Fibroblast of skin of back (primary cell): Measurements from ENCODE around the gene NRIP2.
A peak's percentile ranks its signal among the peaks of the same experiment; 100 is the strongest.

ENCODE experiments used
- DNase-seq: peaks from one replicate; pipeline ENCODE4 v3.0.0-alpha.2; 2013

Gene NRIP2

DNA sequence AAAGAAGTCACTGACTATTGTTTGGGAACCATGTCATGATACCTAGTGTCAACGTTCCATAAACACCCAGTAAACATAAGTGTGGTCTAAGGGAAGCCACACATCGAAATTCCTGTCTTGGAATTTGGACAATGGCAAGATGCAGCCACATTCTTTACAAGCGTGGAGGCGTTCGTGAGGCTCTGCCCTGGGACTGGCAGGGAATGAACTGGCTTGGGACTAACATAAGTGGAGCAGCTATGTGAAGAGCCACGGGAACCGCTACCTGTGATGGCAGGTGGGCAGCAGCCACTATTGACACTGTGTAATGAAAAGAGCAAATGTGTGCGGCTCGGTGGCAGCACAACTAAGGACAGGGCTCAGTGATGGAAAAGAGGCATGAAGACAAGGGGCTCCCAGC is 10.0 kb upstream of the NRIP2 start:
- peak; percentile 58 for DNase-seq

DNA sequence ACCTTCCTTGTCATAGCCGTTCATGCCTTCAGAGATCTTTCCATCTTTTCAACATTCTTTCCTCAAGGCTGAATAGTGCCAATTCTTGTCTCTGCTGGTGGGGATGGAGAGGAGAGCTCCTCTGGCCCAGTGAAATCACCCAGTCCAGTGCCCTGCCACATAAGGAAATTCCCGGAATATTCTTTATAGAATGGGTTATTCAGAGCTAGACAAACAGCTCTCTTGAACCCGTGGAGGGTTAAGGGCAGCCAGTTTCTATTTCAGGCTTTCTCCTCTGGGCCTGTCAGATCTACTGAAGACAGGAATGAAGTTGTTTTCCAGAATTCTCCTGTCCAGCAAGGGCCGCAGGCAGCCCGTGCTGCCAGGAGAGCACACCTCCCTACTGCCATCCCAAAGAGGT is 8.1 kb upstream of the NRIP2 start:
- DNase-seq = no peak

DNA sequence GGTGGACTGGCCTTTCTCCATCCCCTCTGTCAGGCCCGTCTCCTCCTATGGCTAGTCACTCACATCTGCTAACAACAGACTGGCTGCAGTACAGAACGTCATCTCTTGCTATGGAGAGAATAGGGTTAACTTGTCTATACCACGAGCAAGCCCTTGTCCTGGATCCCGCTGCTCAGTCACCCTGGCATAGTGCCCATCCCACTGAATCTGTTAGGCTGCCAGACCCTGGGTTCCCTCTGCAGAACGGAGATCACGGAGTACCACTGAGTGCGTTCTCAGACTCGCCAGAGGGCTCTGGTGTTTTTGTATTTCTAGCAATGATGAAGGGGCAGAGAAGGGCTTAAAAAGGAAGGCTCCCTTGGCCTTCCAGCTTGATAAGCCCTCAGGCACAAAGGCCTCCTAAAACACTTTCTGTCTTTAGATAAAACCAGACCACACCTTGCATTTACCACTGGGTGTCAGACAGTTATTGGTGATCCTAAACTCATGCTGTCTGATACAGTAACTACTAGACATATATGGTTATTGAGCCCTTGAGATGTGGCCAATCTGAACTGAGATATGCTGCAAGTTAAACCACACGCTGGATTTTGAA is 6.3 kb upstream of the NRIP2 start:
- DNase-seq = no peak

DNA sequence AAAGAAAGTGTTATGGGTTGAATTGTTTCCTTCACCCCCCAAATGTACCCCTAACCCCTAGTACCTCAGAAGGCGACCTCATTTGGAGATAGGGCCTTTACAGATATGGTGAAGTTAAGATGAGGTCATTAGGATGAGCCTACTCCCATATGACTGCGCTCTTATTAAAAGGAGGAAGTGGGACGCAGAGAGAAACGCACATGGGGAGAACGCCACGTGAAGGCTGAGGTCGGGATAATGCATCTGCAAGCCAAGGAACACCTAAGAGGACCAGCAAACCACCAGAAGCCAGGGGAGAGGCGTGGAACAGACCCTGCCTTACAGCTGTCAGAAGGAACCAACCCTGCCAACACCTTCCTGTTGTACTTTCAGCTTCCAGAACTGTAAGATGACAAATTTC is 1.7 kb upstream of the NRIP2 start:
- DNase-seq = no peak

DNA sequence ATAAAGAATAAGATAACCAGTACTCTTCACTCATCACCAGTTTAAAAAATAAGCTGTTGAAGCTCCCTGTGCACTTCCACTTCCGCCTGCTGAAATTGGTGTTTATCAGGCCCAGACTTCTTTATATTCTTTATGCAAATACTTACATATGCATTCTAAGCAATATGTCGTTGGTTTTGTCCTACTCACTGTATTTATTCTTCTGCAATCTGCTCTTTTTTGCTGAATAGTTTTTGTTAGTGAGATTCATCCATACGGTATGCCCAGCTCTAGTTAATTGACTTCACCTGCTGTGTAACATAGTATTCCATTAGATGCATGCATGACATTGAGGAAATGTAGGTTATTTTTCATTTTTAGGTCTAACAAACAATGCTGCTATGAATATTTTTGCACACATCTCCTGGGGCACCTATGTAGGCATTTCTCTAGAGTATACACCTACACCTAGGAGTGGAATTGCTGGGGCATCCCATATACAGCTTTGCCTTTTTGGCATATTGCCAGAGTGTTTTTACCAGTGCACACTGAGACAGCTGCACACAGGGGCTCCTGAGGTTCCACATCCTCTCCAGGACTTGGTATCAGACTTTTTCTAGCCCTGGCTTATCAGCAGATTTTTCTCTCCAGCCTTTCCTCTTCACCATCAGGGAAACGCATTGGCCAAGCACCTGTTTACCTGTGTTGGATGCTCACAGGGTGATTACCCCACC is 1.0 kb upstream of the NRIP2 start:
- DNase-seq = no peak

DNA sequence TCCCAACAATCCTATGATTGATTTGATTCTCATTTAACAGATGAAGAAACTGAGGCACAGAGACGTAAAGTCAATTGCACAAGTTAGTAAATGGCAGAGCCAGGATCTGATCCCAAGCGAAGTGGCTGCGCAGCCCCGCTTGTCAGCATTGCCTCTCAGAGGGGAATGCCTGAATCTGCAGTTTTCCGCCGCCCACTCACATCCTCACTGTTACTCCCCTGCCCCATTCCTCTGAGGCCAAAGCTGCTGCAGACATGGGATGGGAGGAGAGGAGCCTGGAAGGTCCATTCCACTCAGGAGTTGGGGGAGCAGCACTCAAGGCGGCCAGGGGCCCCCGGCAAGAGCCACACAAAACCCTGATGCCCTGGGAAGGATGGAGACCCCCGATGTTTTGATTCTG is 1.0 kb downstream of the NRIP2 start:
- DNase-seq = no peak

DNA sequence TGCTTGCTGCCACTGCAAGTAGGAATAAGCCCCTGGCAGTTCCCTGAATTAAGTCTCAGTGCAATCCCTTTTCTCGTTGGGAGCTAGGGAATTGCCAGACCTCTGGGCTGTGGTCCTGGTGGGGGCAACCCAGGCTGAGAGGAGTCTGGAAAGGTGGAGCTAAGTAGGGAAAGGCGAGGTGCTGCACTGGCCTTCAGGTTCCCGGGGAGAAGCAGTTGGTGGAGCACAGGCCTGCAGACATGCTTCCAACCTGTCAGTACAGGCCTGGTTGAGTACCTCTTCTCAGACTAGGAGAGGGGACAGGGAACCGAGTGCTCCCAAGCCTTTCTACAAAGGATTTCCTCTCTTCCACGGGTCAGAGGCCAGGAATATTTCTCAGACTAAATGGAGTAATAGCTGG is 1.5 kb downstream of the NRIP2 start:
- no peak for DNase-seq

DNA sequence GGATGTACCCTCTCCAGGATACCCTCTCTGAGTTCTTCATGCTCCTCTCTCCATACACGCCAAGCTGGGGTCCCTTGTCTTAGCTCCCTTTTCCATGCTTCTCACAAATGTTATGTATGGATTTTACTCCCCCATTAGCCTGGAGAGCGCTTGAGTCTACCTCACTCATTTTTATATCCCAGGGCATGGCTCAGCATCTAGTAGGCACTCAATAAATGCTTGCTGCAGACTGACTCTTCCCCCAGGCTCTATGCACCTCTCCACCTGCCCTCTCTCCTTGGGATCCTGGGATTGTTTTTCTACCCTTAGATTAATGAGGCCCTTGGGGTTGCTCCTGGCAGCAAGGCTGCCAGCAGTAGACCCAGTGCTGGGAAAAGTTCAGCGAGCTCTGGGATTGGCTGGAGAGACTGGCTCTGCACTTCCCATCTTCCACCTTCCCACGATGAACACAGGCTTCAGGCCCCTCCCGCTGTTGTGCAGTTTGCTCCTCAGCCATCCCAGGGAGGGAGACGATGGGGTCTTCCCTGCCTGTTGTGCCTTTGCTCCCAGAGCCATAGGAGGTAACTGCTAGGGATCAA is 2.2 kb downstream of the NRIP2 start:
- DNase-seq = no peak

DNA sequence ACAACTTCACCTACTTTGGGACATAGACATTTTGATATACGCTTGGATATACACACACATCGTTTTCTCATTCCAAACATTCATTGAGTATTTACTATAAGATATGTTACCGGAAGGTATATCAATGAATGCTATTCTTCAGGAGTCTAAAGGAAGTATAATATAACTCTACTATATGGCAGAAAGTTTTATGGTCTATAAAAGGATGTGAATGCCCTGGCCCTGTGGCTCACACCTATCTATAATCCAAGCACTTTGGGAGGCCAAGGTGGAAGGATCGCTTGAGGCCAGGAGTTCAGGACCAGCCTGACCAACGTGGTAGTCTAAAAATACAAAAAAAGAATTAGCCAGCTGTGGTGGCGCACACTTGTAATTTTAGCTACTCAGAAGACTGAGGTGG is 5.6 kb downstream of the NRIP2 start:
- DNase-seq = no peak

DNA sequence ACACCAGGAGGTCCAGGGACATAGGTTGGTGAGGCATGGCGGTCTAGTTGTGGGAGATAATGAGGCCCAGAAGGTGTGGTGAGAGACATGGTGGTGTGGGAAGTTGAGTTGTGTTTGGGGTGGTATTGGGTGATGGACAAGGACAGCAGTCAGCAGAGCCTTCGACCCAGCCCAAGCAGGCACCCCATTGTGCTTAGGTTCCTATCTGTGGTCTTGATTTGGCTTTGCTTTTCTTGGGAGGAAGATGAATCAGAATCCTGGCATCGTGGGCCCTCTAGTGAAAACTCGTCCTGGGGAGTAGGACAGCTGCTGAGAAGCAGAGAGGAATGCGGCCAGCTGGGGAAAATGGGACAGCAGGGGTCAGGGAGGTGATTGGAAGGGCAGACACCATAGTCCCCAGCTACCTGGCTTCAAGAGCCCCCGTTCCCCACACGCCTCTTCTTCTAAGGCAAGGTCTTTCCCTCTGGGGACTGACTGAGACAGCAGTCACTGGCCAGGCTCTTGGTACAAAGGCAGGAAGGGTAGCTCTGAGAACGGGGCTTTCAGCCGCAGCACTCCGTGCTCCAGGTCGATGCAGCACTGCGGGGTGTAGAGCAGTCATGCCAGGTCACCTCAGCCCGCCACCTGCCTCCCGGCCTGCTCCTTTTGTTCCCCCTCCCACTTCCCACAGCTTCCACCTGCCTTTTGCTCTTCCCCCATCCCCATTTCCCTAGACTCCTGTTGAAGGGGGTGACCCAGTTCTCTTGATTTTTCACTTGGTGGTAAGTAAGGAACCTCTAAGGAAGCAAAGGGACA is 7.9 kb downstream of the NRIP2 start:
- DNase-seq = no peak

DNA sequence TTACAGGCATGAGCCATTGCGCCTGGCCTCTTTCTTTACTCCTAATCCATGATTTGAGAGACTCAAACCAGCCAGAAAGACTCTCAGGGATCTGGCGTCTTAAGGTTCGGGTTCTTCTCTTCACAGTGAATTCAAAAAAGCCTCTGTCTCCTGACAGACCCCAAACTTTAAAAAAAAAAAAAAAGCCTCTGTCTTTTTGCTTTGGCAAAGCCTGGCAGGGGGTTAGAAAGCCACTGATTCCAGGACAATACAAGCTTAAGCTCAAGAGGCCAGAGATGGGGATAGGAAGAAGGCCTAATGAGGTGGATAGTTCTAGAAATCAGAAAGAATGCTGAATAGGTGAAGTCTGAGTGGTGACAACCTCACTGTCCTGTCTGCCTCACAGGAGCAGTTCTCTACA is 8.8 kb downstream of the NRIP2 start:
- no peak for DNase-seq

DNA sequence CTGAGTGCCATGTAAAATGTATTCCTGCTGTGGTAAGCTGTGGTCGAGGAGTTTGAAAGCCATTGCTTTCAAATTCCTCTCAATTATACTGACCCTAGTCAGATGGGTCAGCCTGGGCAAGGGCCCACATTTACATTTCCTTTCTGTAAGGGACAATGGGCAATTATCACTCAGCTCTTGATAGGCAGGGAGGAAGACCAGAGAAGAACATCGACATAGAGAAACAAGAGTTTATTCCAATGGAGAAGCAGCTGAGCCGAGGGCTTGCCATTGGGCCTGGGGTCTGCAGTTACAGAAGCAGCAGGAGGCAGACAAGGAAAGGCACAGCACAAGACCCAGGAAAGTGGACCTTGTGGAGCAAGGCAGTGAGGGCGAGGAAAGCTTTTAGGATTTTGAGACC is 9.7 kb downstream of the NRIP2 start:
- no peak for DNase-seq

DNA sequence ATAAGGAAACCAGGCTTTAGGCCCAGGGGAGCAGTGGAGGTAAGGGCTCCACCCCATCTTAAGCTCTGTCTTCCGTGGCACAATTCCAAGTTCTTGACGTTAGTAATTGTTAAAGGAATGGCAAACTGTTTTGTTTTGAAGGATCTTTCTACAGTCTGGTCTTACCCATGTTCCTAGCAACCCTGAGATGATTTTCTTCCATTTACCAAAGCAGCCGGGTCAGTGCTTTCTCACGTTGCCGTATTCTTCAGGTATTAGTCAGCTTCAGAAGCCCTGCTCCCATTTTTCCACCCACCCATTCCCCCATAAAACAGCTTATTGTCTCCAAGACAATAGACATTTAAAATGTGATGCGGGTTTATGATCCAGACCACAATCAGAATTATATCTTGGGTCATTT is 10.3 kb downstream of the NRIP2 start:
- no peak for DNase-seq

DNA sequence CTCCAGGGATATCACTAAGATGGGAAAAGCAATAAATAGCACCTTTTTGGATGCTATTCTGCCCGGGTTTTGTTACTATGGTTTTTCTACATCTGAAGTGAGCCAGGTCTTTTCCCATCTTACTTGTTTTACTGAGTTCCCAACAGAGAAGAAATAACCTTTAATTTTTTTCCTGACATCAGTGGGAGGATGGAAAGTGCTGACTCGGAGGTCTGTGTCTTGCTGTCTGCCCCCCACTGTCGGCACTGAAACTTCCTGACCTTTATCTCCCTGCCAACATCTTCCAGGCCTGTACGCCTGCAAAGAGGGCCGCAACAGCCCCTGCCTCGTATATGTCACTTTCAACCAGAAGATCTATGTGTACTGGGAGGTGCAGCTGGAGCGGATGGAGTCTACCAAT is 11.4 kb downstream of the NRIP2 start:
- no peak for DNase-seq

DNA sequence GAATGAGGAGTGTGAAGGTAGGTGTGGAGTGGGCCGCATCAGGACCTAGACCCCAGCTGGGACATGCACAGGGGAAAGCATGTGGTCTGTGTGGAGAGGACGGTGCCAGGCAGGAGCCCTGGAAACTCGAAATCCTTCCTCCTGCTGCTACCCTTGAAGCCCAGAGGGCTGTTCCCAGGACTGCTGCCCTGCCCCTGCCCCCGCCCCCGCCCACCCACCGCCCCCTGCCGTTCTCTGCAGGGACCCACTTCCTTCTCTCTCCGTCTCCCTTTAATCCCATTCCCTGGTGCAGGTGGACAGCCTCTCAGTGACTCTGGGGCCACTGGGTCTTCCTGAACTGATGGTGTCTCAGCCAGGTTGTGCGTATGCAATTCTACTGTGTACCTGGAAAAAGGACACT is 14.4 kb downstream of the NRIP2 start:
- DNase-seq = no peak

DNA sequence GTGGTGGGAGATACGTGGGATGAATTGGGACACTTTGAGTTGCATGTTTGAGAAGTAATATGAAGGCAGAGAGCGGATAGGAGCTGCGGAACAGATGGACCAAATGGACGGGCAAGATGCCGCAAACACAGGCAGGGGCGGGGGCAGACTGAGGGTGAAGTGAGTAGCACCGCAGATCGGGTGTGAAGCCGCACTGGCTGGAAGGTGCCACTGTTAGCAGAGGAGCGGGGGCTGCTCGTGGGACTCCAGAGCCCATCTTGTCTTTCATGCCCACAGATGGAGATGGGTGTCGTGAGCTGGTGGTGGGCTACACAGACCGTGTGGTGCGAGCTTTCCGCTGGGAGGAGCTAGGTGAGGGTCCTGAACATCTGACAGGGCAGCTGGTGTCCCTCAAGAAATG is 15.0 kb downstream of the NRIP2 start:
- DNase-seq = no peak

DNA sequence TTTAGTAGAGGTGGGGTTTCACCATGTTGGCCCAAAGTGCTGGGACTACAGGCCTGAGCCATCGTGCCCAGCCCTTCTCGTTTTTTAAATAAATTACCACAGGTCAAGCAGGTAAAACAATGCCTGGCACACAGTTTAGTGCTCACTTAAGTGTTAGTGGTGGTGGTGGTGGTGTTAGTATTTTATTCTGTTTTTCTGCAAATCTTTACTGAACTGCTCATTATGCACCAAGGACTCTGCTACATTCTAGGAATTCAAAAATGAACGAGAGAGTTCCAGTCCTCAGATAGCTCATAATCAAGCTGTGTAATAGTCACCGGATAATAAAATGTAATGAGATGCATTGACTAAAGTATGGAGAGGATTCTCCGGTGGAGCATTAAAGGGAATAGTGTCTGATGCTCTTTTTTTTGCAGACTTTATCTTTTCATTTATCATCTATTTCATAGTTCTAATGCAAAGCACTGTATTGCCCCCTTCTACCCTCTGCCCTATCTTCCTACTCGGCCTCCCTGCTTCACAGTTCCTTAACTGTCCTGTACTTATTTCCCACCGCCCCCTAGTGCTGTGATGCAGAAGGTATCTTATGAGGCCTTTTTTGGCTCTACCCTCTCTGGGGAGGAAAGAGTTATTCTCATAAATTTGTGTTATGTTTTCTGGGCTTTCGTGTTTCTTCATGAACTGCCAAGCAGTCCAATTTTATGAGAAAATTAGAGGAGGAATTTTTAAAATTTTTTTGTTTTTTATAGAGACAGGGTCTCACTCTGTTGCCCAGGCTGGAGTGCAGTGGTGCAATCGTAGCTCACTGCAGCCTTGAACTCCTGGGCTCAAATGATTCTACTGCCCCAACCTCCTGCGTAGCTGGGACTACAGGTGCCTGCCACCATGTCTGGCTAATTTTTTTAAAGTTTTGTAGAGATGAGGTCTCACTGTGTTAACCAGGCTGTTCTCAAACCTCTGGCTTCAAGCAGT is 21.3 kb downstream of the NRIP2 start:
- peak; percentile 81 for DNase-seq

DNA sequence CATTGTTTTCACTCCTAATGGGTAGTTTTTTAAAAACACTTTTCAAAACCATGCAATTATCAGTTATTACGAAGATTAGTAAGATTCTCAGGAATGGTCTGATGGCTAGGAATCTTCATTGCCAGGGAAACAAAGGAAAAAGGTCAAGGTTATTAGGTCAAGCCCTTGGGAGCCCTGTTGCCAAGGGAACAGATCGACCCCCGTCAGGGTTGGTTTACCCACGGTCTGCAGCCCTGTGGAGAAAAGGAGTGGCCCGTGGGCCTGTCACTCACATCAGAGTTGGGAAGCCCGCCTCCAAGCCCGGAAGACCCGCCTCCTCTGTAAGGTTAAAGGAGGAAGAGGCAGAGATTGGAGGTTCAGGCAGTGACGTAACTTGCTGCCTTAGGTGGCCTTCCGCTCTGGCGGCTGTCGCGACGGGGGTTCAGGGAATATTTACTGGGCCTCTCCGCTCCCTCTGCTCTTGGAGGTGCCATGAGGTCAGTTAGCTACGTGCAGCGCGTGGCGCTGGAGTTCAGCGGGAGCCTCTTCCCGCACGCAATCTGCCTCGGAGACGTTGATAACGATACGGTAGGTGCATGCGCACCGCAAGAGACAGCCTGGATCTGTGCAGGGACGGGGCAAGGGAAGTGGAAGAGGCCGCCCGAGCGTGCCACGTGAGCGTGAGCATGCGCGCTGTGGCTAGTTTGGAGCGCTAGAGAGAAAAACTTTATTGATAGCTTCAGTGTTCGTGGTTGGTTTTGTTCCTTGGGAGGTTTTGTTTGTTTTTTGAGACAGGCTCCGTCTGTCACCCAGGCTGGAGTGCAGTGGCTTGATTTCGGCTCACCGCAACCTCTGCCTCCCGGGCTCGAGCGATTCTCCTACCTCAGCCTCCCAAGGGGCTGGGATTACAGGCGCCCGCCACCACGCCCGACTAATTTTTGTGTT is 22.3 kb downstream of the NRIP2 start, which contains the start of gene ITFG2:
ITFG2 (plus strand) TSS at position 379 of the 924 bp plus-strand sequence; CDS start at position 472, 93 bp downstream.
- peak; percentile 99 for DNase-seq

DNA sequence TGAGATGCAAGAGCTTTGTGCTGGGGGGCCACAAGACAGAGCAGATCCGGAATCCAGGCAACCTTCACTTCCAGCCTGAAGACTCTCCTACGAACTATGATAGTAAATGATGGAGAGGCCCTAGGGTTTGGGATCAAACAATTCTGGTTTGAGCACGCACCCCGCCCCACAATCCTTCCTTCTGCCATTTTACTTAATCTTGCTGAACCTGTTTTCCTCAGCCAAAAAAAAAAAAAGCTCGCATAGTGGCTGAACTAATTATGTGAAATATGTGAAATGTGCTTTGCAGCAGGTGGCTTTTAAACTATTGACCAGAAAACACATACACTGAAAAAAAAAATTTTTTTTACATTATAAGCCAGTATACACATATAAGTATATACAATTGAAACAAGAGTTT is 23.0 kb downstream of the NRIP2 start:
- DNase-seq = no peak

DNA sequence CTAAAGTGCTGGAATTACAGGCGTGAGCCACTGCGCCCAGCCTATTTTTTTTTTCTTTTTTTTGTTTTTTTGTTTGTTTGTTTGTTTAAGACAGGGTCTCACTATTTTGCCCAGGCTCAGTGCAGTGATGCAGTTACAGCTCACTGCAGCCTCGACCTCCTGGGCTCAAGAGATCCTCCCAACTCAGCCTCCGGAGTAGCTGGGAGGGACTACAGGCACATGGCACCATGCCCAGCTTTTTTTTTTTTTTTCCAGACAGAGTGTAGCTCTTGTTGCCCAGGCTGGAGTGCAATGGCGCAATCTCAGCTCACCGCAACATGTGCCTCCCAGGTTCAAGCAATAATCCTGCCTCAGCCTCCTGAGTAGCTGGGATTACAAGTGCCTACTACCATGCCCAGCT is 28.1 kb downstream of the NRIP2 start:
- no peak for DNase-seq

DNA sequence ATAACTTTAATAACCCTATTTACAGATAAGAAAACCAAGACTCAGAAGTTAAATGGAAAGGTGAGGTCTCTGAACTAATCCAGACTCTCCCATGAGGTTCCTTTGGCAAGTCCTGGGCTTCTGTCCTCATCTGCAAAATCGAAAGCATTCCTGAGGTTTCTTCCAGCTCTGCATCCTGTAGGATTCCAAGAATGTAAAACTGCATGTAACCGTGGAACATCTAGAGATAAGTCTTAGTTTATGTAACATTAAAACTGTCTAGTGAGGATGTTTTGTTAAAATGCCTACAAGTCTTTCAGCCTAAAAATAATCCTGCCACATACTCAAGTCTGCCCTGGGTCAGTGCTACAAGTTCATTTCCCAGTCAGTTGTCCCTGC is 29.7 kb downstream of the NRIP2 start:
- peak; percentile 67 for DNase-seq
